GM18511 (cell line): Measurements from ENCODE around the gene MCM5.
"Not testable (repeated sequence)": the region's sequence is repeated elsewhere in the genome, so short reads cannot be mapped to it uniquely, and the experiment has no call there.

ENCODE experiments used
- ATAC-seq: cut with Tn5 transposase; IDR thresholded peaks from one replicate; pipeline ENCODE4 v1.9.1; 2021; ENCODE audit warnings: mild to moderate bottlenecking, moderate library complexity; ENCODE audit not compliant: unreplicated experiment

The MCM5 gene

GRCh38 chr22:35399678-35400500, at the start of gene MCM5:
Gene MCM5, plus strand, starts transcription at chr22:35400140. Its CDS starts 299 bp downstream, at chr22:35400439.
- peak; percentile 96 for ATAC-seq

GRCh38 chr22:35350539-35351503, 49.1 kb upstream of the MCM5 start:
- ATAC-seq: peak; percentile 79

DNA sequence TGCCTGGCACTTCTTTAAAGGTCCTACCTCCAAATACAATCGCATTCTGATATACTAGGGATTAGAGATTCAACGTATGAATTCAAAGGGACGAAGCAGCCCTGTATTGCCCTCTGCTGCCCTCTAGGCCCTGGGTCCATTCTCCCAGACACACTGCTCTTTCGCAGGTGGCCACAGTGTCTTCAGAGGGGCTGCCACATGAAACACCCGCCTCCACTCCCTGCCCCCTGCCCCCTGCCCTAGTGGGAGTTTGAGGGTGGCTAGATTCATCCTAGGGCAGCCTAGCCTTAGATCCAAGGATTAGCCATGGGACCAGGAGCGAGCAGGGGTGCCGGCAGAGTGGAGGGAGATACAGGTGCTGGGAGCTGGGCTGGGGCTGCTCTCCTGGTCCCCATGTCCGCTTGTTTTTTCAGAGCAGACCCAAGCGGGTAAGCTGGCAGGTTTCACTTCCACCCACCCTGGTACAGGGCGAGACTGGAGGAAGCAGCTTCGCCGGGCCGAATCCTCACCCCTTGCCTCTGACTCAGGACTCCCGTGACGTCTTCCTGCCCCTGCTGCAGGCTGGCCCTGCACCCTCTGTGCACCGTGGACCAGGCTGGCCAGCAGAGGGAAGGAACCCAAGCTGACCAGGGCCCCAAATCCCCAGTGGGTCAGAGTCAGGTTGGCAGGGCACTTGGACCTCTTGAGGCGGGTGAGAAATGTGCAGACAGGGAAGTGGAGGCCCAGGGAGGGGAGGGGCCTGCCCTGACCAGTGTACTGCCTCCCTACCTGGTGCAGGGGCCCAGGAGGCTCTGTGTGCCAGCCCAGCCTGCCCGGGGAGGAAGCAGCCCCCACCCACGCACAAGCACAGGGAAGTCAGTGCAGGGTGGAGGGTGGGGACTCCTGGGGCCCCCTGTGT, 47.5 kb upstream of the MCM5 start:
- peak; percentile 65 for ATAC-seq

DNA sequence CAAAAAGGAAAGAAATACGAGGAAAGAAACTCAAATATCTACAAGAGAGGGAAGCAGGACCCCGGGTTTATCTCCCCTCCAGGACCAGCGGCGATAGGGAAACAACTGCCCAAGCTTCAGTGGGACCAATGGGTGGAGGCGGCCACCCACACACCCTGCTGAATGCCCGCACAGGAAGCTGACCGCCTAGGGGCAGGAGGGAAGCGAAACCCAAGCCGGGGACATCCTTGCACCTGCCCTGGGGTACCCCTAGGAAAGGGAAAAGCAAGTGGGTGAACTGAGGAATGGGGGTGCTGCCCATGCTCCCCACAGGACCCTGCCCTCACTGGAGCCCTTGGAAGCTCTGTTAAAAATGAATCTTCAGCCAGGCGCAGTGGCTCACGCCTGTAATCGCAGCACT, 46.6 kb upstream of the MCM5 start:
- no peak for ATAC-seq

DNA sequence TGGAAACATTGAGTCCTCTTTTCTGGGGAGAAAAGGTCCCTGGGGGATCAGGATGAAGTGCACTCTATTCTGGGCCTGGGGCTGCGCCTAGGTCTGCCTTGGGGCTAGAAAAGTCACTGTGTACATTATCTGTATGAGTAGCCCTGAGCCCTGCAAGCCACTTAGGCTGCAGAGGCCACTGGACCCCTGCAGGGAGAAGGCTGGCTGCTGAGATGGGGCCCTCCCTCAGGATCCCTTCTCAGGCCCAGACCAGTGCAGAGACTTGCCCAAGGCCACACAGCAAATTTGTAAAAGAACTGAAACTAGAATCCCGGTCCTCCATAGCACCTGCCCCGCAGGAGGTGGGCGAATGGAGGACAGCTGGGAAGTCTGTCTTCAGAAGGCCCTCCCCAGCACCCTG, 45.9 kb upstream of the MCM5 start:
- ATAC-seq: no peak

DNA sequence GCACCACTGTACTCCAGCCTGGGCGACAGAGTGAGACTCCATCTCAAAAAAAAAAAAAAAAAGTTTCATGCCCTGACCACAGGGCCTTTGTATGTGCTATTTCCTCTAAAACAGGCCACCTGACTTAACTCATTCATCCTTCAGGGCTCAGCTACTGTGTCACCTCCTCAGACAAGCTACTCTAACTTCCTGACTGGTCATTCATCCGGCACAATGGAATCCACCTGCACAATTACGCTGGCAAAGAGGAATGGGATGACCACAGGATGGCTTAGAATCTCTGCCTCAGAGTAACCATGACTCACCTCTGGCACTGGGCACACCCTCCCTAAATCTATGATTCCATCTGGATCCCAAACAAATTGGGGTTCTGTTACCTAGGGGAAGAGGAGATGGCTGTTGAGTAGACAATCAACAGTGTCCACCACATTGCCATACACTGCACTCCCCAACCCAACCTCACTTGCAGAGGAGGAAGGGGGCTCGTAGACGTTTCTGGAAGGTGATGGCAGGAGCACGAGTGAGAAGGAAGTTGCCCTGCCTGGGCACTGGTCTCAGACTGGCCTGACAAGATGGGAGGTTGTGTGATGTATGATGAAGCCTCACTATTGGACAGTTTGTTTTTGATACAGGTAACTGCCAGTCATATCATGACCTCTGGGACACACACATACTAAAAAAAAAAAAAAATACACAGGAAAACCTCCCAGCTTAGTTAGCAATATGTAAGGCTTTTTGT, 41.9 kb upstream of the MCM5 start:
- no peak for ATAC-seq

DNA sequence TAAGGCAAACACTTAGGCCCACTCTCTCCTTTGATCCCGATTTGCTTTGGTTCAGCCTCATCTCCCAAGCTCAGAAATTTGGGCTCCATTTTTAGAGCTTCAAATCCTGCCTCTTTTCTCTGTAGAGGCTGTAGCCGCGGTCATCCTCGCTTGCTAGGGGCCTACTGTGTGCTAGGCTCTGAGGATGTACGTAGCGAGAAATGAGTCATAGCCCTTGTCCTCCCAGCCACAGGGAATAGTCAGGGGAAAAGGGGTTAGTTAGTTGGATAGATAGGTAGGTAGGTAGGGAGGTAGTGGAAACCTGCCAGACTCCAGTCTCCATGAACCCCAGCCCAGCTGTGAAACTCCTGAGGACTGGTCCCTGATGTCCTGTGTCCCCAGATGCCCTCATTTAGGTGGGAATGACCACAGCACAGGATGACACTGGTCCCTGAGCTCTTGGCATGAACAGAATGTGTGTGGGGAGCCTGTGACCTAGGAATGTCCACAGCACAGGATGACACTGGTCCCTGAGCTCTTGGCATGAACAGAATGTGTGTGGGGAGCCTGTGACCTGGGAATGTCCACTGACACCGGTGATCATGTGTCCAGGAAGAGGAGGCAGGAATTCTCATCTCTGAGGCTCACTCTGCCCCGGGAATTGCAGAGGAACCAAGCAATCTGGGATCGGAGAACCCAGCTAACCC, 40.4 kb upstream of the MCM5 start:
- ATAC-seq: no peak

GRCh38 chr22:35361001-35361558, 38.9 kb upstream of the MCM5 start:
- ATAC-seq: no peak

- no peak for ATAC-seq
Observed at GRCh38 chr22:35363566-35364086, 36.3 kb upstream of the MCM5 start.

GRCh38 chr22:35364230-35364629, 35.7 kb upstream of the MCM5 start:
- not testable (repeated sequence) for ATAC-seq

DNA sequence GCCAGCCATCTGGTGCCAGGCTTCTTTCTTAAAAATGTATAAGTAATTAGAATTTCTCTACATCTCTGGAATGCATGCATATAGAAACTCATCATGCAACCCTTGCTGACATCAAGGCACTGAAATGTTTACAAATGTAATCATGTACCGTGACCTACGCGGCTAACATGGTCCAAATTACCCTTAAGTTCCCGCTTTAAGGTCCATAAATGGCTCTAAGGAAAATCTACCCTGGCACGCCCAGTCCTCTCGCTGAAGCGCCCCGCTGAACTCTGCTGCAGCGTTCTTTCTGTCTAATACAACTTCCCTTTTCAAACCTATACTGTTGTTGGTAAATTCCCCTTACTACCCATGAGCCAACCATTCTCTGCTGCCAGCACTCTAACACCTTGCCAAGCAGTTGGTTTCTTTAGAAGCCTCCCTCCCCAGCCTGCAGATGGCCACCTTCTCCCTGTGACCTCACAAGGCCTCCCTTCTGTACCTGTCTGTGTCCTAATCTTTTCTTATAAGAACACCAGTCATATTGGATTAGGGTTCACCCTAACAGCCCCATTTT, 32.5 kb upstream of the MCM5 start:
- ATAC-seq: no peak

GRCh38 chr22:35368386-35368785, 31.6 kb upstream of the MCM5 start:
- ATAC-seq: no peak

- ATAC-seq: no peak
Observed at GRCh38 chr22:35369996-35370395, 29.9 kb upstream of the MCM5 start.

GRCh38 chr22:35373781-35374180, 26.2 kb upstream of the MCM5 start:
- no peak for ATAC-seq

- ATAC-seq: no peak
Observed at GRCh38 chr22:35375031-35375430, 24.9 kb upstream of the MCM5 start.

GRCh38 chr22:35375526-35375925, 24.4 kb upstream of the MCM5 start:
- no peak for ATAC-seq

GRCh38 chr22:35376728-35377472, 23.0 kb upstream of the MCM5 start:
- peak; percentile 64 for ATAC-seq

DNA sequence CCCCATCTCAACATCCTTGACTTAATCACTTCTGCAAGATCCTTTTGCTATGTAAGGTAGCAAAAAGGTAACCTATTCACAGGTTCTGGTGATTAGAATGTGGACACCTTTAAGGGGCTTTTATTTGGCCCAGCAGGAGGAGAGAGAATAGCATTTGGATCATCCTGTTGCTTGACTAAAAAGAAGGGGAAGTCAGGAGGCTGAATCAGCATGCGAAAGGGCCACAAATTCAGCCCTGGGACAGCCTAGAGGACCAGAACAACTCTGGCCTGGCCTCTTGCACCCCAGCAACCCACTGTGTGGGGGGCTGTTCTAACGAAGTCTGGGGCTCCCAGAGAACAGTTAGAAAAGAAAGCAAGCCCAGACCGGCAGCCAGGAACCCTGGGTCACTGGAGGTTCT, 22.2 kb upstream of the MCM5 start:
- ATAC-seq: no peak
